DOHH2 (cell line): Measurements from ENCODE around the gene DSCAM.

Experiments
- H3F3A ChIP-seq: fragments of 200-600 bp; sonication (generic), shearing (Covaris generic); 2 replicates; pipeline ENCODE4 v1.6.0; 2016; ENCODE audit warnings: antibody characterized with exemption, mild to moderate bottlenecking; ENCODE audit not compliant: control insufficient read depth, insufficient read depth
- H3K27ac ChIP-seq: fragments of 200-600 bp; sonication (generic); 2 replicates; pipeline ENCODE4 v1.5.1; 2014; ENCODE audit warnings: low read depth, mild to moderate bottlenecking, low read length, moderate library complexity
- H3K27me3 ChIP-seq: fragments of 200-600 bp; sonication (generic); 2 replicates; pipeline ENCODE4 v1.6.1; 2014; ENCODE audit warnings: mild to moderate bottlenecking, low read length, mixed read lengths; ENCODE audit not compliant: control insufficient read depth
- H3K36me3 ChIP-seq: fragments of 200-600 bp; sonication (generic); 2 replicates; pipeline ENCODE4 v1.6.1; 2014; ENCODE audit warnings: mild to moderate bottlenecking, low read length, moderate library complexity, mixed read lengths; ENCODE audit not compliant: control insufficient read depth
- H3K4me1 ChIP-seq: fragments of 200-600 bp; sonication (generic); 2 replicates; pipeline ENCODE4 v1.6.1; 2014; ENCODE audit warnings: mild to moderate bottlenecking, low read length, mixed read lengths; ENCODE audit not compliant: control insufficient read depth
- H3K4me2 ChIP-seq: fragments of 200-600 bp; sonication (generic); 2 replicates; pipeline ENCODE4 v1.6.0; 2014; ENCODE audit warnings: mild to moderate bottlenecking, low read length, moderate library complexity
- H3K4me3 ChIP-seq: fragments of 200-600 bp; sonication (generic); 2 replicates; pipeline ENCODE4 v1.5.1; 2014; ENCODE audit warnings: mild to moderate bottlenecking, low read length, mixed read lengths
- H3K79me2 ChIP-seq: fragments of 200-600 bp; sonication (generic); 2 replicates; pipeline ENCODE4 v1.6.1; 2014; ENCODE audit warnings: mild to moderate bottlenecking, low read length, mixed read lengths; ENCODE audit not compliant: control insufficient read depth
- H3K9me2 ChIP-seq: fragments of 200-600 bp; sonication (generic); replicated peaks from 2 replicates; pipeline ENCODE4 v1.6.1; 2014; ENCODE audit warnings: mild to moderate bottlenecking, low read length, mixed read lengths; ENCODE audit not compliant: control insufficient read depth
- H3K9me3 ChIP-seq: fragments of 200-600 bp; sonication (generic); 2 replicates; pipeline ENCODE4 v1.6.1; 2014; ENCODE audit warnings: antibody characterized with exemption, low read length, mixed read lengths; ENCODE audit not compliant: control insufficient read depth, insufficient read depth
- H4K20me1 ChIP-seq: fragments of 200-600 bp; sonication (generic); 2 replicates; pipeline ENCODE4 v1.6.0; 2014; ENCODE audit warnings: low read depth, mild to moderate bottlenecking, antibody characterized with exemption, low read length, moderate library complexity; ENCODE audit not compliant: control insufficient read depth, insufficient read depth
- CTCF ChIP-seq: fragments of 200-600 bp; sonication (generic); IDR thresholded peaks from one replicate; pipeline ENCODE4 v1.5.1; 2014; ENCODE audit warnings: antibody characterized with exemption, mild to moderate bottlenecking, low read depth, low read length; ENCODE audit not compliant: poor library complexity, severe bottlenecking
- EZH2phosphoT487 ChIP-seq: fragments of 200-600 bp; sonication (generic); IDR thresholded peaks from 2 replicates; pipeline ENCODE4 v1.6.1; 2017; ENCODE audit warnings: borderline replicate concordance, mild to moderate bottlenecking, antibody characterized with exemption, low read length, moderate library complexity, mixed read lengths

DSCAM gene

GRCh38 chr21:40049931-40050290 lies 797.0 kb downstream of the DSCAM start:
- Histone ChIP-seq H4K20me1 (no peaks in the 10 kb centered on the region), H3K9me2 (no peaks in the 10 kb centered on the region), H3K36me3 (no peaks in the 10 kb centered on the region), H3F3A (no peaks in the 10 kb centered on the region), H3K27ac (no peak overlapping the region), H3K4me3 (no peak overlapping the region), H3K27me3 (no peaks in the 10 kb centered on the region), H3K4me1 (no peaks in the 10 kb centered on the region), H3K4me2 (no peak overlapping the region), H3K9me3 (no peaks in the 10 kb centered on the region), H3K79me2 (no peaks in the 10 kb centered on the region)
- TF ChIP-seq EZH2phosphoT487: no peak
- TF ChIP-seq CTCF: no peak

GRCh38 chr21:40049031-40049930 lies 797.7 kb downstream of the DSCAM start:
- Histone ChIP-seq H3K4me1 (no peaks in the 10 kb centered on the region), H3K27ac (no peak overlapping the region), H3K4me2 (no peak overlapping the region), H3K9me3 (no peaks in the 10 kb centered on the region), H3F3A (no peaks in the 10 kb centered on the region), H3K36me3 (no peaks in the 10 kb centered on the region), H3K27me3 (no peaks in the 10 kb centered on the region), H4K20me1 (no peaks in the 10 kb centered on the region), H3K79me2 (no peaks in the 10 kb centered on the region), H3K4me3 (no peak overlapping the region), H3K9me2 (no peaks in the 10 kb centered on the region)
- no peak for TF ChIP-seq EZH2phosphoT487
- TF ChIP-seq CTCF: no peak

- Histone ChIP-seq H3K36me3 (no peaks in the 10 kb centered on the region), H4K20me1 (no peaks in the 10 kb centered on the region), H3K27me3 (no peaks in the 10 kb centered on the region), H3K9me2 (no peaks in the 10 kb centered on the region), H3K79me2 (no peaks in the 10 kb centered on the region), H3K27ac (no peak overlapping the region), H3K9me3 (no peaks in the 10 kb centered on the region), H3K4me3 (no peak overlapping the region), H3K4me2 (no peak overlapping the region), H3F3A (no peaks in the 10 kb centered on the region), H3K4me1 (no peaks in the 10 kb centered on the region)
- TF ChIP-seq EZH2phosphoT487 (no peak), CTCF (no peak)
Observed at GRCh38 chr21:40047993-40048730, 798.8 kb downstream of the DSCAM start.
